Osteocyte (in vitro differentiated cells): ENCODE results near the gene P2RY13. TPM values are rescaled to one million over a fixed set of nuclear protein-coding genes. Genes with fewer than 3 reads are reported as not detected.

ENCODE experiments used
- DNase-seq: peaks from one replicate; pipeline ENCODE4 v3.0.0; 2021; ENCODE audit warnings: mixed read lengths; ENCODE audit not compliant: unreplicated experiment; ENCODE audit errors: extremely low spot score
- H3K27ac Mint-ChIP-seq: one replicate; pipeline ENCODE4 v1.8.0; 2021; ENCODE audit warnings: mild to moderate bottlenecking, mixed read lengths; ENCODE audit not compliant: unreplicated experiment
- H3K27me3 Mint-ChIP-seq: one replicate; pipeline ENCODE4 v1.8.0; 2021; ENCODE audit warnings: mixed read lengths; ENCODE audit not compliant: unreplicated experiment
- H3K36me3 Mint-ChIP-seq: one replicate; pipeline ENCODE4 v1.8.0; 2021; ENCODE audit warnings: mixed read lengths; ENCODE audit not compliant: unreplicated experiment
- H3K4me1 Mint-ChIP-seq: one replicate; pipeline ENCODE4 v1.8.0; 2021; ENCODE audit warnings: mixed read lengths; ENCODE audit not compliant: unreplicated experiment
- H3K4me3 Mint-ChIP-seq: one replicate; pipeline ENCODE4 v1.8.0; 2021; ENCODE audit warnings: mild to moderate bottlenecking, moderate library complexity, mixed read lengths; ENCODE audit not compliant: unreplicated experiment
- H3K9me3 Mint-ChIP-seq: one replicate; pipeline ENCODE4 v1.8.0; 2021; ENCODE audit warnings: mixed read lengths; ENCODE audit not compliant: unreplicated experiment
- total RNA-seq: library from RNA; stranded (reverse); gene quantifications from 2 replicates; pipeline ENCODE4 v1.2.1, GENCODE V29; 2021
- TF ChIP-seq, protein P1 (sequence below): fragments of 200-600 bp; sonication (generic); IDR thresholded peaks from 2 replicates; pipeline ENCODE4 v1.5.0; 2021; ENCODE audit warnings: antibody characterized with exemption, mild to moderate bottlenecking, moderate library complexity

P2RY13 gene
- total RNA-seq, 1 donor from 2014 or later: not detected

DNA sequence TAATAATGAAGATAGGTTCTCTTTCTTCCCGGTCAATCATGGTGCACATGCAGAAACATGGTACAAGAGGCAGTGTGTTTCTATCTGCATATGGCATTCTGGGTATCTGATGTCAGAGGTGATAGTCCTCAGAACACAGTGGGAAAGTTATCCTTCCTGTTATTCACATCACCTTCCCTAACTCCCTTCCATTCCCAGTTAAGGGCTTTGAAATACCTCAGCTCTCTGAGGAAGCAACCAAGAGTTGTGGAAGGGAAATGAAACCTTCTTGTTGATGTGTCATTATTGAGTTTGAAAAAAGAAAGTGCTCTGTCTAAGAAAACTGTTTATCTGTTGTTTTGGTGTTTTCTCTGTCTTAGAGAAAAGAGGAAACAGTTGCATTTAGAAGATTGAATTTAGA lies 21.9 kb upstream of the P2RY13 start:
- Mint-ChIP-seq H3K27me3 (no peaks in the 10 kb centered on the region), H3K27ac (no peak overlapping the region)

DNA sequence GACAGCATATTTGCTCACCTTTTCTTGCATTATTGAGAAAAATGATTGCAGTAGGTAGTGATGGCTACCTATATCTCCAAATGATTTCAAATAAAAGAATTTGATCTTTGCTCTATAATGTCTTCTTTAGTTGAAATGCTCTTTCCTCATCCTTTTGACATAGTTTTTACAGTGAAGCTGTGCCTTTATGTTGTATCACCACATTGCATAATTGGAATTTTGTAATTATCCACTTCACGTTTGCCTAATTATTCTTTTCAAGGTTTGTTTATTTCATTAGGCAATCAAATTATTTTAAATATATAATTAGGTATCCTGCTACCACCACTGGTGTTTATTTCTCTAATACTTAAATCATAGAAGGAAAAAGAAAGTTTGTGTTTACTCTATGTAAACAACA lies 21.3 kb upstream of the P2RY13 start:
- Mint-ChIP-seq H3K27ac (no peak overlapping the region), H3K4me1 (peaks cover 4% of the 10 kb centered on the region), H3K27me3 (no peaks in the 10 kb centered on the region), H3K9me3 (no peaks in the 10 kb centered on the region), H3K4me3 (no peak overlapping the region), H3K36me3 (no peaks in the 10 kb centered on the region)
- TF ChIP-seq, protein P1, sequence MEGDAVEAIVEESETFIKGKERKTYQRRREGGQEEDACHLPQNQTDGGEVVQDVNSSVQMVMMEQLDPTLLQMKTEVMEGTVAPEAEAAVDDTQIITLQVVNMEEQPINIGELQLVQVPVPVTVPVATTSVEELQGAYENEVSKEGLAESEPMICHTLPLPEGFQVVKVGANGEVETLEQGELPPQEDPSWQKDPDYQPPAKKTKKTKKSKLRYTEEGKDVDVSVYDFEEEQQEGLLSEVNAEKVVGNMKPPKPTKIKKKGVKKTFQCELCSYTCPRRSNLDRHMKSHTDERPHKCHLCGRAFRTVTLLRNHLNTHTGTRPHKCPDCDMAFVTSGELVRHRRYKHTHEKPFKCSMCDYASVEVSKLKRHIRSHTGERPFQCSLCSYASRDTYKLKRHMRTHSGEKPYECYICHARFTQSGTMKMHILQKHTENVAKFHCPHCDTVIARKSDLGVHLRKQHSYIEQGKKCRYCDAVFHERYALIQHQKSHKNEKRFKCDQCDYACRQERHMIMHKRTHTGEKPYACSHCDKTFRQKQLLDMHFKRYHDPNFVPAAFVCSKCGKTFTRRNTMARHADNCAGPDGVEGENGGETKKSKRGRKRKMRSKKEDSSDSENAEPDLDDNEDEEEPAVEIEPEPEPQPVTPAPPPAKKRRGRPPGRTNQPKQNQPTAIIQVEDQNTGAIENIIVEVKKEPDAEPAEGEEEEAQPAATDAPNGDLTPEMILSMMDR: no peak
- no peak for DNase-seq

More for the DNA sequence above, 21.9 kb upstream of the P2RY13 start:
- H3K4me3 Mint-ChIP-seq: no peak overlapping the region
- TF ChIP-seq, protein P1: no peak
- H3K36me3 Mint-ChIP-seq: no peaks in the 10 kb centered on the region
- no peaks in the 10 kb centered on the region for H3K4me1 Mint-ChIP-seq
- no peaks in the 10 kb centered on the region for H3K9me3 Mint-ChIP-seq
- no peak for DNase-seq

DNA sequence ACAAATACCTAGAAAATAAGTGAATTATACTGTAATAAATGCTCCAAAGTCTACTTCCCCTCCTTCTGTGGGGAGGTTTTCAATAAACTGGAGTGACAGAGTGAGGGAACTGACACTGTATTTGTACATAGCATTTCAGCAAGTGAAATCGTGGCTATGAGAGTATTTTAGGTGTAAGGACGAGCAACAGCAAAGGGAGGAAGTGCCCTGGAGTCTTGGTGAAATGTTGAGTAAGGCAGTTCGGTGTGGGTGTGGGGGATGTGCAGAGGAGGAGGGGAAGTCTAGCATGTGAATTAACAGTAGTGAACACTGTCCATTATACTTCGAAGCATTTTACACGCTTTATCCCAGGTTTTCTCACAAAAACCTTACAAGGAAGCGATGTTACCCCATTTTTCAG lies 18.1 kb upstream of the P2RY13 start:
- Mint-ChIP-seq H3K27ac (no peak overlapping the region), H3K4me1 (peaks cover 4% of the 10 kb centered on the region), H3K27me3 (peaks cover 5% of the 10 kb centered on the region), H3K36me3 (no peaks in the 10 kb centered on the region), H3K4me3 (no peak overlapping the region), H3K9me3 (no peaks in the 10 kb centered on the region)
- TF ChIP-seq, protein P1: no peak
- no peak for DNase-seq

DNA sequence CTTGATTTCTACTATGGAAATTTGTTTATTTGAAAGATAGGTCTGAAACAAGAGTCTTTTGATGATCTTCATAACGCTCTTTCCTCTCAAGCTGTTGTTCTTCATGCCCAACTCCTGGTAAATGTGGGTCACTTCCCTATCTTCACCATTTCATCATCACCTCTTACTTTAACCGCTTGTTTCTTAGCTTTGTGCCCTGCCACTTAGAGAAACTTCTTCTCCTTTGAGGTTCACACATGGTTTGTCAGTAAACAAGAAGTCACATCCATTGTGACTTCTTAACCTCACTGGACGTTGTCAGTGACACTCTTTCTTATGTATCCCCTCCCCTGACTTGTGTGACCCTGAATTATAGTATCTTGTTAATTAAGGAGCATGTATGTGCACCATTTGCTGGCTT lies 16.9 kb upstream of the P2RY13 start:
- no peak overlapping the region for H3K27ac Mint-ChIP-seq
- TF ChIP-seq, protein P1: no peak
- H3K4me3 Mint-ChIP-seq: no peak overlapping the region
- no peak for DNase-seq
- no peaks in the 10 kb centered on the region for H3K36me3 Mint-ChIP-seq
- peaks cover 5% of the 10 kb centered on the region for H3K27me3 Mint-ChIP-seq
- H3K9me3 Mint-ChIP-seq: no peaks in the 10 kb centered on the region
- H3K4me1 Mint-ChIP-seq: peaks cover 4% of the 10 kb centered on the region

DNA sequence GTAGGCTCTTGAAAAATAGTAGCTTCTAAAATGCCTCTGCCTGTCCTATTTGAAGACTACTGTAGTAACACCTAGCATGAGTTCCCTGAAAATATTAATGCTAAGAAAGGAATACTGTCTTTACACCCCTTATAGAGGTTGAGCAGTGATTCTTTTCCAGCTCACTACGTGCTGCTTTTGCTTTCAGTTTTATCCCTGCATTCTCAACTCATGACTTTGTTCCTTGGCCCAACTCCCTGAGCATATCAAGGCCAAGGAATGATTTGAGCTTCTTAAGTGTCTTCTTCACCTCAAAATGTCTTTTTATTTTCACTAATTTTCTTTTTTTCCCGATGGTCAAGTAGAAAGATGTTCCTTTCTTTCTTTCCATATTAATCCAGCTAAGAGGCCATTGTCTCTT lies 16.5 kb upstream of the P2RY13 start:
- Mint-ChIP-seq H3K27me3 (peaks cover 8% of the 10 kb centered on the region), H3K36me3 (no peaks in the 10 kb centered on the region), H3K4me1 (peaks cover 4% of the 10 kb centered on the region), H3K27ac (no peak overlapping the region), H3K9me3 (no peaks in the 10 kb centered on the region), H3K4me3 (no peak overlapping the region)
- no peak for DNase-seq
- TF ChIP-seq, protein P1: no peak
